WTC11 (cell line): Measurements from ENCODE around the gene C11orf58.

Experiments
- CTCF ChIP-seq: fragments of 200-600 bp; IDR thresholded peaks from 2 replicates; pipeline ENCODE4 v1.8.0; 2022; ENCODE audit warnings: antibody characterized with exemption
- RORB ChIP-seq: fragments of 250-450 bp; sonication (Bioruptor Pico); IDR thresholded peaks from 2 replicates; pipeline ENCODE4 v1.9.0; 2021; ENCODE audit warnings: mild to moderate bottlenecking

GRCh38 chr11:16800382-16800781, 61.9 kb downstream of the C11orf58 start:
- no peak for TF ChIP-seq RORB (CRISPR knock-in tag)
- no peak for TF ChIP-seq CTCF
